H9 (cell line): ENCODE measurements around the gene HUWE1. TPM values are rescaled to one million over a fixed set of nuclear protein-coding genes. Genes with fewer than 3 reads are reported as not detected.
A peak's percentile ranks its signal among the peaks of the same experiment; 100 is the strongest.

Experiments used
- DNase-seq: peaks from one replicate; pipeline ENCODE4 v3.0.0-alpha.2; 2017
- H2AFZ ChIP-seq: one replicate; pipeline ENCODE4 v1.6.1; 2013; ENCODE audit warnings: mild to moderate bottlenecking, low read length, control low read depth, moderate library complexity
- H2AK5ac ChIP-seq: 2 replicates; pipeline ENCODE4 v1.6.1; 2013; ENCODE audit warnings: low read length, control low read depth, mixed read lengths; ENCODE audit not compliant: insufficient read length
- H2BK120ac ChIP-seq: one replicate; pipeline ENCODE4 v1.6.1; 2013; ENCODE audit warnings: low read depth, mild to moderate bottlenecking, low read length, control low read depth, inconsistent platforms; ENCODE audit not compliant: poor library complexity, severe bottlenecking
- H2BK12ac ChIP-seq: 2 replicates; pipeline ENCODE4 v1.6.1; 2013; ENCODE audit warnings: low read length, control low read depth, mixed read lengths, low read depth; ENCODE audit not compliant: insufficient read length
- H2BK15ac ChIP-seq: 2 replicates; pipeline ENCODE4 v1.6.1; 2013; ENCODE audit warnings: low read depth, low read length, control low read depth
- H2BK20ac ChIP-seq: one replicate; pipeline ENCODE4 v1.6.1; 2013; ENCODE audit warnings: low read depth, mild to moderate bottlenecking, low read length, control low read depth, inconsistent platforms; ENCODE audit not compliant: poor library complexity, severe bottlenecking
- H2BK5ac ChIP-seq: 2 replicates; pipeline ENCODE4 v1.6.1; 2013; ENCODE audit warnings: low read length, control low read depth, mixed read lengths; ENCODE audit not compliant: insufficient read length
- H3K14ac ChIP-seq: 2 replicates; pipeline ENCODE4 v1.6.1; 2013; ENCODE audit warnings: low read length, control low read depth; ENCODE audit not compliant: insufficient read depth
- H3K18ac ChIP-seq: 2 replicates; pipeline ENCODE4 v1.6.1; 2013; ENCODE audit warnings: low read depth, mild to moderate bottlenecking, mixed read lengths, low read length, control low read depth; ENCODE audit not compliant: insufficient read length
- H3K23ac ChIP-seq: 2 replicates; pipeline ENCODE4 v1.6.1; 2013; ENCODE audit warnings: low read length, control low read depth, mixed read lengths, low read depth; ENCODE audit not compliant: insufficient read length
- H3K23me2 ChIP-seq: 2 replicates; pipeline ENCODE4 v1.6.1; 2013; ENCODE audit warnings: low read depth, mild to moderate bottlenecking, mixed read lengths, low read length, control low read depth; ENCODE audit not compliant: insufficient read length, poor library complexity, severe bottlenecking
- H3K27ac ChIP-seq: 2 replicates; pipeline ENCODE4 v1.5.1; 2013; ENCODE audit warnings: low read length, control low read depth, mixed read lengths, low read depth; ENCODE audit not compliant: insufficient read length
- H3K27me3 ChIP-seq: 2 replicates; pipeline ENCODE4 v1.6.1; 2013; ENCODE audit warnings: low read length, control low read depth, inconsistent platforms; ENCODE audit not compliant: insufficient read depth
- H3K4ac ChIP-seq: 2 replicates; pipeline ENCODE4 v1.6.1; 2013; ENCODE audit warnings: low read depth, mild to moderate bottlenecking, control low read depth, inconsistent platforms, low read length, moderate library complexity
- H3K4me1 ChIP-seq: 2 replicates; pipeline ENCODE4 v1.6.1; 2013; ENCODE audit warnings: low read length, control low read depth, inconsistent platforms; ENCODE audit not compliant: insufficient read depth
- H3K4me2 ChIP-seq: 2 replicates; pipeline ENCODE4 v1.6.1; 2013; ENCODE audit warnings: low read length, control low read depth, mixed read lengths; ENCODE audit not compliant: insufficient read length, insufficient read depth
- H3K56ac ChIP-seq: 2 replicates; pipeline ENCODE4 v1.6.1; 2013; ENCODE audit warnings: low read depth, mild to moderate bottlenecking, mixed read lengths, low read length, control low read depth; ENCODE audit not compliant: insufficient read length
- H3K79me1 ChIP-seq: 2 replicates; pipeline ENCODE4 v1.6.1; 2013; ENCODE audit warnings: low read depth, mild to moderate bottlenecking, moderate library complexity, low read length, control low read depth, inconsistent platforms; ENCODE audit not compliant: insufficient read depth, poor library complexity, severe bottlenecking
- H3K79me2 ChIP-seq: 2 replicates; pipeline ENCODE4 v1.6.1; 2013; ENCODE audit warnings: low read length, control low read depth, inconsistent platforms; ENCODE audit not compliant: insufficient read depth
- H3K9ac ChIP-seq: 2 replicates; pipeline ENCODE4 v1.6.1; 2013; ENCODE audit warnings: low read length, control low read depth, mixed read lengths; ENCODE audit not compliant: insufficient read length; ENCODE audit errors: extremely low read depth
- H3K9me3 ChIP-seq: one replicate; pipeline ENCODE4 v1.6.1; 2013; ENCODE audit warnings: low read depth, low read length, inconsistent platforms; ENCODE audit not compliant: control insufficient read depth
- H3T11ph ChIP-seq: one replicate; pipeline ENCODE4 v1.6.1; 2013; ENCODE audit warnings: mild to moderate bottlenecking, low read length, control low read depth, inconsistent platforms
- H4K20me1 ChIP-seq: one replicate; pipeline ENCODE4 v1.6.1; 2013; ENCODE audit not compliant: control insufficient read depth, insufficient read length, insufficient read depth
- H4K5ac ChIP-seq: 2 replicates; pipeline ENCODE4 v1.6.1; 2013; ENCODE audit warnings: low read depth, mild to moderate bottlenecking, mixed read lengths, low read length, control low read depth; ENCODE audit not compliant: insufficient read length
- H4K8ac ChIP-seq: replicated peaks from 2 replicates; pipeline ENCODE4 v1.6.1; 2013; ENCODE audit warnings: low read length, control low read depth, mixed read lengths, low read depth; ENCODE audit not compliant: insufficient read length
- H4K91ac ChIP-seq: 2 replicates; pipeline ENCODE4 v1.6.1; 2013; ENCODE audit warnings: low read depth, mild to moderate bottlenecking, moderate library complexity, mixed read lengths, low read length, control low read depth; ENCODE audit not compliant: insufficient read length
- H3K27ac Mint-ChIP-seq, 3 experiments: 2 replicates in 2 of 3; 3 replicates in 1 of 3; pipeline ENCODE4 v1.8.0; 2020 to 2021; ENCODE audit warnings: mixed read lengths in 3 of 3, mild to moderate bottlenecking in 1 of 3, moderate library complexity in 1 of 3
- H3K27me3 Mint-ChIP-seq: 2 replicates; pipeline ENCODE4 v1.8.0; 2021; ENCODE audit warnings: low read depth, mild to moderate bottlenecking, moderate library complexity, mixed read lengths
- H3K36me3 Mint-ChIP-seq, 3 experiments: 2 replicates in 2 of 3; 3 replicates in 1 of 3; pipeline ENCODE4 v1.8.0; 2020 to 2021; ENCODE audit warnings: low read depth in 3 of 3, mixed read lengths in 3 of 3; ENCODE audit not compliant: insufficient read depth in 1 of 3
- H3K4me1 Mint-ChIP-seq, 2 experiments: 2 replicates each; pipeline ENCODE4 v1.8.0; 2020; ENCODE audit warnings: mixed read lengths in 2 of 2
- H3K4me3 Mint-ChIP-seq, 2 experiments: 2 replicates in 1 of 2; 3 replicates in 1 of 2; pipeline ENCODE4 v1.8.0; 2020 to 2021; ENCODE audit warnings: mild to moderate bottlenecking in 2 of 2, mixed read lengths in 2 of 2, moderate library complexity in 1 of 2
- H3K9me3 Mint-ChIP-seq, 2 experiments: 2 replicates in 1 of 2; 3 replicates in 1 of 2; pipeline ENCODE4 v1.8.0; 2020; ENCODE audit warnings: mild to moderate bottlenecking in 2 of 2, mixed read lengths in 2 of 2, moderate library complexity in 1 of 2
- WGBS: extraction: QIAGEN DNeasy Blood & Tissue Kit; methylation state at CpG from one replicate; pipeline ENCODE4 v1.1.7; 2013; ENCODE audit warnings: missing lambda C conversion rate, low lambda C conversion rate, mixed read lengths; ENCODE audit not compliant: insufficient read length; ENCODE audit errors: extremely low coverage; 5-methylcytosine and 5-hydroxymethylcytosine counted together
- long read RNA-seq: library from polyadenylated mRNA; unstranded; transcript quantifications from one replicate; pipeline ENCODE4 v2.0.0, GENCODE V29; 2020
- total RNA-seq: library from RNA; stranded (reverse); gene quantifications from 2 replicates; pipeline ENCODE4 v1.2.1, GENCODE V29; 2021
- TF ChIP-seq, protein P1 (sequence below): fragments of 200-600 bp; sonication (generic); conservative IDR thresholded peaks from 3 replicates; pipeline ENCODE4 v1.8.0; 2021; ENCODE audit warnings: antibody characterized with exemption, mild to moderate bottlenecking

Gene HUWE1
- 206 and 230 TPM in 2 replicates for total RNA-seq
- long read RNA-seq, partial matches to known transcripts: 66 of 80 reads
- long read RNA-seq, other reads (novel, unspliced or antisense): 14 of 80 reads

- Histone ChIP-seq H3K56ac (no peak within 1 kb of the TSS), H4K5ac (no peak within 1 kb of the TSS), H3K9ac (peak within 1 kb of the TSS; percentile 75), H3K9me3 (peaks cover 4% of the 10 kb centered on the region), H3K4me2 (peak within 1 kb of the TSS; percentile 41), H2AK5ac (no peak within 1 kb of the TSS), H3T11ph (no peak within 1 kb of the TSS), H3K4me1 (no peaks in the 10 kb centered on the region), H4K91ac (no peak within 1 kb of the TSS), H3K23me2 (peaks cover 6% of the 10 kb centered on the region), H4K20me1 (no peaks in the 10 kb centered on the region), H3K23ac (no peak within 1 kb of the TSS), H2BK12ac (no peak within 1 kb of the TSS), H3K27ac (no peak within 1 kb of the TSS), H3K4ac (no peak within 1 kb of the TSS), H2BK5ac (no peak within 1 kb of the TSS), H4K8ac (no peak within 1 kb of the TSS), H2BK120ac (no peak within 1 kb of the TSS), H3K14ac (peak within 1 kb of the TSS; percentile 85), H3K27me3 (no peaks in the 10 kb centered on the region), H3K79me1 (no peaks in the 10 kb centered on the region), H2BK15ac (no peak within 1 kb of the TSS), H2AFZ (peak within 1 kb of the TSS; percentile 79), H3K79me2 (peaks cover 17% of the 10 kb centered on the region; the same call in 1 of the 2 replicates), H3K18ac (peak within 1 kb of the TSS; percentile 82), H2BK20ac (no peak within 1 kb of the TSS)
- WGBS: no CpG with 5 or more reads among the region's 61 CpGs
- DNase-seq: peak; percentile 87
- TF ChIP-seq, protein P1, sequence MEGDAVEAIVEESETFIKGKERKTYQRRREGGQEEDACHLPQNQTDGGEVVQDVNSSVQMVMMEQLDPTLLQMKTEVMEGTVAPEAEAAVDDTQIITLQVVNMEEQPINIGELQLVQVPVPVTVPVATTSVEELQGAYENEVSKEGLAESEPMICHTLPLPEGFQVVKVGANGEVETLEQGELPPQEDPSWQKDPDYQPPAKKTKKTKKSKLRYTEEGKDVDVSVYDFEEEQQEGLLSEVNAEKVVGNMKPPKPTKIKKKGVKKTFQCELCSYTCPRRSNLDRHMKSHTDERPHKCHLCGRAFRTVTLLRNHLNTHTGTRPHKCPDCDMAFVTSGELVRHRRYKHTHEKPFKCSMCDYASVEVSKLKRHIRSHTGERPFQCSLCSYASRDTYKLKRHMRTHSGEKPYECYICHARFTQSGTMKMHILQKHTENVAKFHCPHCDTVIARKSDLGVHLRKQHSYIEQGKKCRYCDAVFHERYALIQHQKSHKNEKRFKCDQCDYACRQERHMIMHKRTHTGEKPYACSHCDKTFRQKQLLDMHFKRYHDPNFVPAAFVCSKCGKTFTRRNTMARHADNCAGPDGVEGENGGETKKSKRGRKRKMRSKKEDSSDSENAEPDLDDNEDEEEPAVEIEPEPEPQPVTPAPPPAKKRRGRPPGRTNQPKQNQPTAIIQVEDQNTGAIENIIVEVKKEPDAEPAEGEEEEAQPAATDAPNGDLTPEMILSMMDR: no peak
- Mint-ChIP-seq H3K36me3 (peaks cover 14 to 18% (median 16%) of the 10 kb centered on the region in 3 experiments), H3K4me1 (peaks cover 5 to 14% of the 10 kb centered on the region in 2 experiments; a peak in 3 of 4 replicates), H3K9me3 (peaks cover 67 to 75% of the 10 kb centered on the region in 2 experiments), H3K27ac (peak within 1 kb of the TSS; percentile 87 to 91 (median 91)), H3K4me3 (peak within 1 kb of the TSS; percentile 91 to 94), H3K27me3 (peaks cover 1% of the 10 kb centered on the region; the same call in 1 of the 2 replicates)
Observed at GRCh38 chrX:53686151-53686885, at the start of gene HUWE1. Gene HUWE1, minus strand, starts transcription at chrX:53686719. Its CDS starts 32,612 bp downstream, at chrX:53654107.
